Right renal cortex interstitium (tissue), 3 donors: ENCODE measurements around the gene FOXN3. TPM values are rescaled to one million over a fixed set of nuclear protein-coding genes. Genes with fewer than 3 reads are reported as not detected.
"Not testable (repeated sequence)": the region's sequence is repeated elsewhere in the genome, so short reads cannot be mapped to it uniquely, and the experiment has no call there.

Experiments
- DNase-seq, 3 donors: peaks; one replicate each; pipeline ENCODE4 v3.0.0-alpha.2; 2013; ENCODE audit warnings: low read depth in 3 of 3, low spot score in 2 of 3
- polyA plus RNA-seq, 3 donors: library from polyadenylated mRNA; unstranded; fragments of 120-200 nt; gene quantifications; one replicate each; pipeline ENCODE4 v1.2.1, GENCODE V29; 2013; ENCODE audit not compliant: insufficient read length in 3 of 3

The FOXN3 gene
- polyA plus RNA-seq, 3 donors = 31.4 to 34.5 (median 32.8) TPM

GRCh38 chr14:89259951-89260609, 157.0 kb downstream of the FOXN3 start:
- no peak for DNase-seq

- no peak for DNase-seq
Measured at GRCh38 chr14:89258728-89259273, 158.2 kb downstream of the FOXN3 start.

- DNase-seq = no peak
Measured at GRCh38 chr14:89256951-89257350, 160.1 kb downstream of the FOXN3 start.

- DNase-seq = no peak
Measured at GRCh38 chr14:89256283-89256682, 160.8 kb downstream of the FOXN3 start.

GRCh38 chr14:89255852-89256251, 161.2 kb downstream of the FOXN3 start:
- DNase-seq = no peak

- no peak for DNase-seq
Measured at GRCh38 chr14:89255012-89255411, 162.0 kb downstream of the FOXN3 start.

DNA sequence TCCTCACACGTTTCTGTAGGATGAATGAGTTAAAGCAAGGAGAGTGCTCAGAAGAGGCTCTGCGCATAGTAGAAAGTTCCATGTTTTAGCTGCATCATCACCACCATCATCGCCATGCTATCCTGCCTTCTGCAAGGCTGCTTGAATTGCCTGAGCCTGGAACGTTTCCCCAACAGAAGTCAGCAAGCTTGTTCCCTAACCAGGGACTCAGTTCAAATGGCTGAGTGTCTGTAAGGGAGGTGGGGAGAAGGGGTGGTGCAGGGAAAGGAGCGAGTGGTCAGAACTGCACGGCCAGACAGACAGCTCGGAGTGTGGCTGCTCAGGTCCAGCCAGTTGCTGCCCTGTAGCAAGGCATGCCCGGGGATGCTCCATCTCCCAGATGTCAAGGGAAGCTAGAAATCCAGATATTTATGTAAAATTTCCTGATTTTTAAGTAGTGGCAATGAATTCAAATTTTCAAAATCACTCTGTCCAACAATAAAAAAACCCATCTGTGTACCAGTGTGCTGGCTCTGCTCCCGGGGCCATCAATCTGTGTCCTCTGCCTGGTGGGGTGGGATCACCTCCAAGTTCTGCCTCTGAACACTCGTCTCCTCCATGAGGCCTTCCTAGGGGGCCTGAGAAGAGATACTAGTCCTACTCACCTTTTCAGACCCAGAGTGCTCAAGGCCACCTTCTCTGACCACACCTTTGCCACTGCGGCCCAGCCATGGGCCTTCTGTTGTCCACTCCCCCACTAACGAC, 162.7 kb downstream of the FOXN3 start:
- no peak for DNase-seq

GRCh38 chr14:89252887-89253532, 164.0 kb downstream of the FOXN3 start:
- DNase-seq = no peak

DNA sequence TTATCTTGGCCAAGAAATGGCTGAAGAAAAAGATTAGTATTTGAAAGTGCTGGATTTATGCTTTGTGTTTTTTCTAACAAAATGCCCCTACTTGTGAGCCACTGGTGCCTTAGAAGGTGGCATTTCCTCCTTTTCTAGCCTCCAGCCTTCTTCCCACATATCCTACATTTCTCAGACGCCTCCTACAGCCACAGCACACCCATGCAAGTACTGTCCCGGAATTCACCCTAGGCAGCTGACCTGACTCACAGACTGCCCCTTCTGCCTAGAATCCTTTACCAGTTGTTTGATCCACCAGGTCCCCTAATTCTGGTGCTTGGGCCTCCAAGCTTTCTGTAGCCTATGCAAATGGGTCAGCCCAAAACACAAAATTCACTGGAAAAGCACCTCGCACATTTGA, 166.0 kb downstream of the FOXN3 start:
- DNase-seq = no peak

- not testable (repeated sequence) for DNase-seq
Measured at GRCh38 chr14:89250655-89250975, 166.4 kb downstream of the FOXN3 start.

- DNase-seq = no peak
Measured at GRCh38 chr14:89249972-89250654, 166.9 kb downstream of the FOXN3 start.

DNA sequence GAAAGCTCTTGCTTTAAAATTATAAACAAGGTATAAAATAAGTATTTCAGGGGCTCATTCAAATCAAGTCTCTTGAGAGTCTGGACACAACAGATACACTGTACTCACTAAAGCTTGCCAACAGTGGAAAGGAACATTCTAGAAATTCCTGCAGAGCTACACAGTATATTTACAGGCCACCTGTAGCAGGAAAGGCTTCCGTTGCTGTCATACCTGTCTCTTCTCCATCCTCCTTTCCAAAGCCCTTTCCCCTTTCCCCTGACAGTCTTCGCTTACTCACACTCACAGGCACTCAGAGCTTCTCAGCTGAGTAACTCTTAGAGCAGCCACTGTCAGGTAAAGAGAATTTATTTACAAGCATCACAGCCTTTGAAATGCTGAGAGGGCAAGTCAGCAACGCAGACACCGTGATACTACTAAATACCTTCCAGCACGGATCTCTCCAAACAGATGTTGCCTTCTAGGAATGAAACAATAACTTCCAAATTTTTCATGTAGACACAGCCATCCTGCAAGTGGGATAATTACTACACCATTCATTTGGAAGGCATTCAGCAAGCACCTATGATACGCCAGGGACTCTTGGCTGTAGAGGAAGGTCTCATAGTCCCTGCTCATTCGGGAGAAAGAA, 167.9 kb downstream of the FOXN3 start:
- DNase-seq = no peak

DNA sequence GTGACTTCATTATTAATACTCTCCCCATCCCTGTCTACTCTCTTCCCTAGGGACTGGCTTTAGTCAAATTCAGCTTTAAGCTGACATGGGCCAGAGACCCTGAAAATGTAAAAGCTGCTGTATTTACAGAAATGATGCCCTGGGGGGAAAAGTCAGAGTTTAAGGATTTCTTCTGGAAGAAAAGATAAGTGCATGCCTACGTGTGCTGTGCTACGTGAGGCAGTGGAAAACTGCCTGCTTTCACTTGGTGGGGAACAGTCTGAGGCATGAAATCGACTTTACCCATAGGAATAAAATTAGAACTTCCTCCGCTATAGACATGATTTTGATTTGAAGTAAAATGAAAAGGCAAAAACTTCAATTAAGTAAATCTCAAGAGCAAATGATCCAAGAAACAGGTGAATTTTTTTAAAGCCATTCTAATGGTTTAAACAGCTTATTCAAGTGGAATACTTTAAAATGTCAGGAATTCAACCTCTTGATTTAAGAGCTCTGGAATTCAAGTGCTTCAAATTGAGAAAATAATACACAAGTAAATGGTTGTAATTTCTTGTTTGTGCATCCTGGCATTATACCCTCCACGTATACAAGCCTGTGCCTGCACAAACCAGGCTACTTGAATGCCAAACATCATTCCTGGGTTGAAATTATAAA, 168.5 kb downstream of the FOXN3 start:
- DNase-seq = no peak

GRCh38 chr14:89247457-89248122, 169.4 kb downstream of the FOXN3 start:
- DNase-seq = no peak

DNA sequence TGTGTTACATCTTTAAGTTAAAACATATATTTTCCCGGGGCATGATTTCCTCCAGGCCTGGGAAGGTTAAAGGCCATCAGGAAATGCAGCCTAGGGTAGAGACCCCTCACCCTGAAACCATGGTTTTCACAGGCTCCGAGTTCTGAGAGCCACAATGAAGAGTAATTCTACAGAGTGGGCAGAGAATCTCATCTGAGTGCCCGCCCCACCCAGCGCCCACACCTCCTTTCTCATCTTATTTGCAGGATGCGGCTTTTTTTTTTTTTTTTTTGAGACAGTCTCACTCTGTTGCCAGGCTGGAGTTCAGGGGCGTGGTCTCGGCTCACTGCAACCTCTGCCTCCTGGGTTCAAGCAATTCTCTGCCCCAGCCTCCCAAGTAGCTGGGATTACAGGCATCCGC, 170.7 kb downstream of the FOXN3 start:
- no peak for DNase-seq

DNA sequence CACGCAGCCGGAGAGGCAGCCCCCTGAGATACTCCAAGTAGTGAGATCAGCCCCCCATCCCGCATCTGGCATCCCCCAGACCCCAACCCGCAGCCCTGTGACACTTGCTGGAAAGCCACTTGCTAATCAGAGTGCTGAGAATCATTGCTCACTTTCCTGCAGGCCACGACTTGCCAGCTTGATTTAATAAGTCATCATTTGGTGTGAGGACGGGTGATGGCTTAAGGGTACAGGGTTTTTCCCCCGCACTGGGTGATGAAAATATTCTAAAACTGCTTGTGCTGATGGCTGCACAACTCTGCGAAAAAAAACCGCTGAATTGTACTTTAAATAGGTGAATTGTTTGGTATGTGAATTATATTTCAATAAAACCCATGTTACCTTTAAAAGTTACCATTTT, 171.2 kb downstream of the FOXN3 start:
- no peak for DNase-seq

DNA sequence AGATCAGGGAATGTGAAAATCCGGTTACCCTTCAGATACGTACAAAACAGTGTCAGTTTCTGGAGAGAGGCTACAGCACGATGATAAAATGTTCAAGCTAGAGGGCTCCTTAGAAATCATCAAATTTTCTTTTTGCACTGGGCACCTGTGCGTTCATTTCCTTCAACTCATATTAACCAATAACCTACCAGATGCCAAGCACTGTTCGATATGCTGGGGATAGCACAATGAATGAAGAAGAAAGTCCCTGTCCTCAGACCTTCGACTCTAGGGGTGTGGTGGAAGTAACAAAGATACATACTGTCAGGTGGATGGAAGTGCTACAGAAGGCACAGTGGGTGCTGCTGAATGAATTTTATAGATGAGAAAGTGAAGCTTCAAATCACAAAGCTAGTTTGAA, 172.3 kb downstream of the FOXN3 start:
- no peak for DNase-seq

DNA sequence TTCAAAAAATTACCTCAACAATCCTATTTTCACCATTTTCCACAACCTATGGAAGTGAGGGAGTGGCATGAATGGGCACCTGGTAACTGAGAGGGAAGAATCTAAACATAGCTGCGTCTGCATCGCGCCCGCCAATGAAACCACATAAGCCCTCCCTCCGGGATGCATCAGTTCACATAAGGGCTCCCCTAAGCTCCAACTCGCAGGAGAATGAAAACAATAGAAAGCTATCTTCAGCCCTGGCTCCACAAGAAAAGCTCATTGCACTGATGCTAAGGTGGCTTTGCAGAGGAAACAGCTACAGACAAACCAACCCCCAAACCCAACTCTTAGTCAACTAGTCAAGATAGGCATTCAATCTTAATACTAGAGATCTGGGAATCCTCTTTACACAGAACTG, 173.3 kb downstream of the FOXN3 start:
- no peak for DNase-seq

- no peak for DNase-seq
Measured at GRCh38 chr14:89243286-89243685, 173.7 kb downstream of the FOXN3 start.
